Lower leg skin (tissue), 4 donors: ENCODE data around the gene SCRN2. TPM values are rescaled to one million over a fixed set of nuclear protein-coding genes. Genes with fewer than 3 reads are reported as not detected.

Experiments
- DNase-seq, 2 donors: peaks; one replicate each; pipeline ENCODE4 v3.0.0-alpha.2; 2019; ENCODE audit warnings: low spot score in 2 of 2
- H3K4me3 ChIP-seq: fragments of 200-600 bp; sonication (generic); 2 replicates; pipeline ENCODE4 v1.5.1; 2017; ENCODE audit warnings: mild to moderate bottlenecking, low read depth; ENCODE audit not compliant: poor library complexity, severe bottlenecking
- CTCF ChIP-seq, 3 donors: fragments of 450-650 bp; IDR thresholded peaks; one replicate each; pipeline ENCODE4 v1.5.1; 2016; ENCODE audit warnings: antibody characterized with exemption in 3 of 3, mild to moderate bottlenecking in 3 of 3, moderate library complexity in 2 of 3
- POLR2A ChIP-seq, 2 donors: fragments of 450-650 bp; IDR thresholded peaks; one replicate each; pipeline ENCODE4 v1.6.1; 2016 to 2017; ENCODE audit warnings: antibody characterized with exemption in 2 of 2, mild to moderate bottlenecking in 1 of 2, moderate library complexity in 1 of 2
- WGBS, 2 donors: methylation state at CpG; one replicate each; pipeline ENCODE4 v1.1.5; 2018; 5-methylcytosine and 5-hydroxymethylcytosine counted together
- intact Hi-C: fragments of 100-400 bp; cut with DNase I; formaldehyde crosslinking; loops from one replicate; pipeline ENCODE4 v1.15.0; 2023; ENCODE audit warnings: low total_unique reads
- total RNA-seq, 4 donors: library from RNA; depleted of rRNA; stranded (reverse); fragments of >200 nt; gene quantifications; one replicate each; pipeline ENCODE4 v1.1.0, GENCODE V29; 2016

SCRN2 gene
- total RNA-seq, 4 donors from 2014 or later, result 23.1 to 37.9 (median 28.3) TPM

- WGBS, 2 donors, result 58 to 69% methylated on average over 12 of the region's 12 CpGs
- no peak overlapping the region for H3K4me3 ChIP-seq
- TF ChIP-seq POLR2A (IDR thresholded peaks at IDR 0.05) (no peak), CTCF (IDR thresholded peaks at IDR 0.05) (no peak)
- DNase-seq, result no peak
- intact Hi-C loops, result no loop called here
Observed at GRCh38 chr17:47820033-47820789, 20.9 kb downstream of the SCRN2 start.

- DNase-seq, result no peak
- no peak overlapping the region for H3K4me3 ChIP-seq
- 82 to 85% methylated on average over 10 of the region's 10 CpGs for WGBS, 2 donors
- TF ChIP-seq CTCF (IDR thresholded peaks at IDR 0.05), result no peak
- TF ChIP-seq POLR2A (IDR thresholded peaks at IDR 0.05), result no peak
- intact Hi-C loops, result no loop called here
Observed at GRCh38 chr17:47819475-47819874, 21.6 kb downstream of the SCRN2 start.

- H3K4me3 ChIP-seq, result no peak overlapping the region
- TF ChIP-seq CTCF (IDR thresholded peaks at IDR 0.05), result no peak
- no peak for TF ChIP-seq POLR2A (IDR thresholded peaks at IDR 0.05)
- DNase-seq, result no peak
- intact Hi-C loops, result no loop called here
- 84 to 88% methylated on average over 9 to 10 of the region's 11 CpGs for whole genome bisulfite sequencing, 2 donors
Observed at GRCh38 chr17:47818002-47818695, 22.9 kb downstream of the SCRN2 start.

GRCh38 chr17:47816947-47817346, 24.1 kb downstream of the SCRN2 start:
- intact Hi-C loops, result no loop called here
- no peak for TF ChIP-seq POLR2A (IDR thresholded peaks at IDR 0.05)
- no peak for TF ChIP-seq CTCF (IDR thresholded peaks at IDR 0.05)
- WGBS, 2 donors, result 89 to 96% methylated on average over 10 of the region's 10 CpGs
- DNase-seq, result no peak
- H3K4me3 ChIP-seq, result no peak overlapping the region

GRCh38 chr17:47816111-47816735, 24.9 kb downstream of the SCRN2 start:
- no peak for TF ChIP-seq POLR2A (IDR thresholded peaks at IDR 0.05)
- no peak for TF ChIP-seq CTCF (IDR thresholded peaks at IDR 0.05)
- intact Hi-C loops, result no loop called here
- no peak for DNase-seq
- 93 to 94% methylated on average over 17 to 21 of the region's 21 CpGs for WGBS, 2 donors
- no peak overlapping the region for H3K4me3 ChIP-seq
